Middle frontal gyrus (tissue), 1 donor: Measurements from ENCODE around the gene AGXT.

ENCODE experiments used
- DNase-seq: peaks from one replicate; pipeline ENCODE4 v3.0.0-alpha.2; 2015; ENCODE audit warnings: low spot score; ENCODE audit errors: extremely low spot score

The AGXT gene

GRCh38 chr2:240885566-240885965 lies 16.9 kb downstream of the AGXT start:
- no peak for DNase-seq

GRCh38 chr2:240886023-240886565 lies 17.5 kb downstream of the AGXT start:
- no peak for DNase-seq

DNA sequence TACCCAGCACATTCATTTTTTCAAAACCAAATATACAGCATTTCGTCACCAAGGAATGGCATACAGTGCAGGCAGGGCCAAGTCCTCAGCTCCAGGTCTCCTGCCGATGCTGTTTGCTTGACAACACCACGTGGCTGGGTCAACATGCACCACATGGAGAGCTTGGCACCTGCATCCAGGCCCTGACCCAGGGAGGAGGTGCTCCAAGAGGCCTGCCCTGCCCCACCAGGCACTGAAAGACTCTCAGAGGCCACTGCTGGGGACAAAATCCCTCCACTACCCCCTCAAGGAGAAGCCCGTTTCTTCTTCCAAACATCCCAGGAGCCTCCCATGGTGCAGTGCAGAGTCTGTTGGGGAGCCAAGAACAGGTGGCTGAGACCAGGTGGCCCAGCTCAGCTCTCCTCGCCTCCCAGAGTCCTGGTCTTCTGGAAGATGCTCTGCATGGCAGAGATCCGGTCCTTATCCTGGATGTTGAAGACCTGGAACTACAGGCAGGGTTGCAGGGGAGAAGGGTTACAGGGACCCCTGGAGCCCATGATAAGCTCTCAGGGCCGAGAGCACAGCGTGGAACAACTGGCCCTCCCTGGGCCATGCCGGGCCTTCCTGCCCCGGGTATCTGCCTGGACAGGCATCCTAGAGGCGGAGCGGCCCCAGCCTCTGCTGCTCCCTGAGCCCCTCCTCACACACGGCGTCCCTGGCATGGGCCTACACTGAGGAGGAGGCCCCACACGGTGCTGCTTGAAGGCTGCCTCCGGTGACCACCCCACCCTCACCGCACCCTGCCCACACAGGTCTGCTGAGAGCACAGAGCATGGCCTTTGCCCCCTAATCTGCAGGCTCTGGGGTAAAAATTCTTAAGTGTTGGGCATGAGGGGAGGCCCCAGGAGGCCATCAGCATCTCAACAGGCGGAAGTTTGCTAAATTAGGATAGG lies 18.3 kb downstream of the AGXT start:
- no peak for DNase-seq

GRCh38 chr2:240887631-240888030 lies 19.0 kb downstream of the AGXT start:
- DNase-seq = no peak

DNA sequence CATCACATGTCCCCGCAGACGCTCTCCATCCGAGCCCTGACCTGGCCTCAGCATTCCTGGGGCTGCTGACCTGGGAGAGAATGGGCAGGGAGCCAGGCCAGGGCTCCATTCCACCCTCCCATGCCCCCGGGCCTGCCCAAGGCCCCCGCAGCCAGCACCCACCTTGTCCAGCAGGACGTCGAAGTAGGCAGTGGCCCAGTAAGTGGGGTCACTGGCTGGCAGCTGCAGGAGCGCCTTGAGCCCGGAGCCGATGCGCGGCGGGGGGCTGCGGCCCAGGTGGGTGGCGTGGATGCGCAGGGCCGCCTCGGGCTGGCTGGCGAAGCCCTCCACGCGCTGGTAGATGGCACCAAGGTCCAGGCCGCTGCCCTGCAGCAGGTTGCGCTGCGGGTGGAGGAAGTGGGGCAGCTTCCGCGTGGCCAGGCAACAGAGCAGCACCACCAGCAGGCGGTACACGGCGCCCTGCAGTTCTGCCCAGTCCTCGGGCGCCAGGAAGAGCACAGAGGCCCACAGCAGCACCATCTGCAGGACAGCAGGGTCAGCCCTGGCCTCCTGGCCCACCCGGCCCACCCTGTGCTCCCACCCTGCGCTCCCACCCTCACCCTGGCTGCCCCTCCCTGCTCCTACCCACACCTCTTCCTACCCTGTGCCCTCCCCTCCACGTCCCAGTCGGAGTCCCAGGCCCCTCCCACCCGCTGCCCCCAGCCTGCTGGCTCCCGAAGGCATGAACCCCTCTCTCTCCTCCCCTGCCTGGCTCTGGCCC lies 19.7 kb downstream of the AGXT start:
- no peak for DNase-seq

DNA sequence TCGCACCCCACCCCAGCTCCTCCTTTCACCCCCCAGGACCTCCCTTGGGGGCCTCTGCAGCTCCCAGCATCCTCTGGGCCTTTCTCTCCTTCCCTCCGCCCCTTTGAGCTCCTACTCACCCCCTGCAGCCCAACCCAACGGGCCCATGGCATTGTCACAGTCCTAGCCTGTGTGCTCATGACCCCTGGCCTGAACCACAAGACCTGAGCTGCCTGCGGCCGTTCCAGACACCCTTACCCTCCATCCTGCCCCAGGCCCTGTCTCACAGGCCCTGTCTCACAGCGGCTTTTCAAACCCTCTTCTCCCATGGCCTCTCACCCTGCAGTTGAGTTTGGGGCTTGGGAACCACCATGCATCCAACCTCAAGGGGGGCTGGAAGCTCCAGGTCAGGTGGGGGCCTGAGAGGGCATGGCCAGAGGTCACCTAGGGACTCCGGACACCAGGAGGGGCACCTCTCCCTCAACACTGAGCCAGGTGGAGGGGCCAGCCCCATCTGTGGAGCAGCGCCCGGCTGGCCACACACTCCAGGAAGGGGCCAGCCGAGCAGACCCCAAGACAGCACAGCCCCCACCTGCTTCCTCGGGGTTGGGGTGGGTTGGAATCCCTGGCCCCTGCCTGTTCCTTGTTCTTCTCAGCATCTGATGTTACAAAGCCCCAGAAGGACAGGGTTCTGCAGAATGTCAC lies 20.4 kb downstream of the AGXT start:
- DNase-seq = no peak

GRCh38 chr2:240889601-240890560 lies 21.3 kb downstream of the AGXT start:
- DNase-seq = no peak

DNA sequence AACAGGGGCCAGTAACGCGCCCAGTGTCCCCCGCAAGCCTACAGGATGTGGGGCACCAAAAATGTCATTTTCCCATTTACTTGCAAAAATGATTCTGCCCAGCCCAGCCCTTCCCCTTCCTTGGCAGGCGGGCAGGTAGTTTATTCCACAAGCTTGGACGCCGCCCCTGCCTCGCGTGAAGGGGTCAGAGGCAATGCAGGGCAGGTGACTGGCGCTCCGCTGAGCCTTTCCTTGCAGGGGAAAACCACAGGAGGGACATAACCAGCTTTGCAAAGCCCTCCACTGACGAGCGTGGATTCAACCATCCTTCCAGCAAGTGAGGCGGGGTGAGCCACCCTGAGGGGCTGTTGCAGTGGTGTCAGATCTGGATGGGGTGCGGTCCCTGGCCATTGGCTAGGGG lies 22.1 kb downstream of the AGXT start:
- no peak for DNase-seq

GRCh38 chr2:240891492-240892340 lies 23.1 kb downstream of the AGXT start:
- no peak for DNase-seq

GRCh38 chr2:240892356-240892755 lies 23.7 kb downstream of the AGXT start:
- DNase-seq = no peak

GRCh38 chr2:240892925-240893324 lies 24.3 kb downstream of the AGXT start:
- DNase-seq = no peak

DNA sequence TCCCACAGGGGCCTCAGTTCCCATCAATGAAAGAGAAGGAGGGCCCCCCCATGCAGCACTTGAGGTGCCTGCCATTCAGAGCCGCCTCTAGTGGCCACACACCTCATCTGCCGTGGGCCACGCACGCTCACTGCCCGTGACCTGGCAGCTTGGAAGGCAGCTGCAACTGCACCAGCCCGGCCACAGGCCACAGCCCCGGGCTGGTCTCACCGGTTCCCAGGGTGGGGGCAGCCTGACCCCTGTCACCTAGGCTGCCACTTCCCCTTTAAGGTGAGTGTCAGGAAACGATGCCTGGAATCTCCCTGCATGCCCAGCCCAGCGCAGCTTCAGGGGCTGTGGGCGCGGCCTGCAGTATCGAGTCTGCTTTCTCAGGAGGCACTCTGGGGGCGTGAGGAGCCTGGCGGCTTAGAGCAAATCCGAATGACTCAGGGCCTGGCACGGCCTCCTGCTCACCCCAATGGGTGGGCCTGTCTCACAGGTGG lies 24.8 kb downstream of the AGXT start:
- no peak for DNase-seq

DNA sequence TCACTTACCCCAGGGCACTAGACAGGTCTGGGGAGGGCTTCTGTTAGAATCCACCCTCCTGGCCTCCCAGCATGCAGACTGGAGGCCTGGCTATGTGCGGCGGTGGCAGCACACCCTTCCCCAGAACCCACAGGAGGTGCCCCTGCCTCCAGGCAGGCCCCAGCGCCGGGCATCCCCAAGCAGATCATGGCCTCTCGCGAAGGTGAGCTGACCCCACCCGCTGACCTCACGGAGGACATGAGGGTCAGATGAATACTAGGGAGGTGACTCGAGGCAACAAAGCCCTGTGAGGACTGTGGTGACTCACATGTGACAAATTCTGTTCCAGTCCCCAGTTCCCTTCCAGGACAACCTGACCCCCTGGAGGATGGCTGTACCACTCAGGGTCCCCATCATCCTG lies 25.4 kb downstream of the AGXT start:
- no peak for DNase-seq

- no peak for DNase-seq
Observed at GRCh38 chr2:240894836-240895558, 26.4 kb downstream of the AGXT start.

DNA sequence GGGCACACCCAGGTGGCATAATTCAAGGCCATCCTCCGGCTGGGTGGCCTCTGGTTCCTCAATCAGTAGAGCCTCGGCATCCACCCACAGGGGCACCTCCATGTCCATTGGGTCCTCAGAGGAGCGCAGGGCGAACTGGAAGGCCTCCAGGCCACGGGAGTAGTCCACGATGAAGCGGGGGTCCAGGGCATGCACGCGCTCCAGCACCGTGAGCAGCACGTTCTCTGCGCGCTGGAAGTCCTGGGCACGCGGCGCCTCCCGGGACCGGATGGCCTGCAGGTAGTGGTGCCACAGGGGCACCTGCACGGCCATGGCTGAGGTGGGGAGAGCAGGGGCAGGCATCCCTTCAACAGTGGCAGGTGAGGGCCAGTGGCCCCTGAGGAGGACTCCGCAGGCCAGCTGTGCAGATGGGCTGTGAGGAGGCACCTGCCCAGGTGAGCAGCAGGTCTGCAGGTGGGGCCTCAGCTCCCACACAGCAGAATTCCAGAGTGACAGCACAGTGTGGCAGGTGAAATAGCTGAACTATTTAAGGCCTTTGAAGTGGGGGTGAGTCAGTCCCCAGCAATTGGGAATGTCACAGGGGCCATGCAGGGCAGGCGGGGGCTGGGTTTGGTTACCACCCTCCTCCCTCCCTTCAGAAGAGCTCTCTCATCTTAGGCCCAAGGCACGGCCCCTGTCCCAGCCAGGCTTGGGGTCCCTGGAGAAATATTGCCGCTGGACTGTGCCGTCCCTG lies 27.2 kb downstream of the AGXT start, which contains the start of gene MAB21L4:
Gene MAB21L4 (minus strand): TSS at position 501 of the 733 bp plus-strand sequence. CDS start 159 bp downstream, at position 342.
- DNase-seq = no peak

DNA sequence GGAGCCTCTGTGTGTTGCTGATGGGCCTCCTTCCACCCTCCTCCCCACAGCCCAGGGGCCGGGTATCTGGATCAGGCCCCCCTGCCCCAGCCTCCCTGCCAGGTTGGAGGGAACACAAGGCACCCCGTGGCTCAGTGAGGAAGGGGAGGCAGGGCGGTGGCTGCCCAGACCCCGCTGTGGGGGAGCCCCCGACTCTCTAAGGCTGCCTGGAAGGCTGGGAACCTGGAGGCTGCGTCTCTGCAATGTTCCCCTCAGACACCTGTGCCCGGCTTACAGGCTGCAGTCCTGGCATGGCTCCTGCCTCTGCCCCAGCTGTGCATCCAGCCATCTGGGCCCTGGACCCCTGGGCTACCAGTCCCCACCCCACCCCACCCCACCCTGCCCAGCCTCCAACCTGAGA lies 27.8 kb downstream of the AGXT start:
- DNase-seq = no peak

- DNase-seq = no peak
Observed at GRCh38 chr2:240896871-240897692, 28.5 kb downstream of the AGXT start.
